Rectal smooth muscle tissue (tissue), 1 donor: Measurements from ENCODE around the gene SPRR1A.

Experiments used
- H3K27ac ChIP-seq: one replicate; pipeline ENCODE4 v1.7.0; 2013; ENCODE audit warnings: low read depth, low read length, inconsistent platforms
- H3K27me3 ChIP-seq: one replicate; pipeline ENCODE4 v1.7.0; 2013; ENCODE audit warnings: low read length; ENCODE audit not compliant: control insufficient read depth, insufficient read depth
- H3K36me3 ChIP-seq: one replicate; pipeline ENCODE4 v1.7.0; 2013; ENCODE audit warnings: low read length; ENCODE audit not compliant: control insufficient read depth, insufficient read depth
- H3K4me1 ChIP-seq: one replicate; pipeline ENCODE4 v1.7.0; 2013; ENCODE audit warnings: low read length; ENCODE audit not compliant: control insufficient read depth, insufficient read depth
- H3K4me3 ChIP-seq: one replicate; pipeline ENCODE4 v1.7.0; 2013; ENCODE audit warnings: low read length
- H3K9ac ChIP-seq: one replicate; pipeline ENCODE4 v1.7.0; 2013; ENCODE audit warnings: low read length

SPRR1A gene

DNA sequence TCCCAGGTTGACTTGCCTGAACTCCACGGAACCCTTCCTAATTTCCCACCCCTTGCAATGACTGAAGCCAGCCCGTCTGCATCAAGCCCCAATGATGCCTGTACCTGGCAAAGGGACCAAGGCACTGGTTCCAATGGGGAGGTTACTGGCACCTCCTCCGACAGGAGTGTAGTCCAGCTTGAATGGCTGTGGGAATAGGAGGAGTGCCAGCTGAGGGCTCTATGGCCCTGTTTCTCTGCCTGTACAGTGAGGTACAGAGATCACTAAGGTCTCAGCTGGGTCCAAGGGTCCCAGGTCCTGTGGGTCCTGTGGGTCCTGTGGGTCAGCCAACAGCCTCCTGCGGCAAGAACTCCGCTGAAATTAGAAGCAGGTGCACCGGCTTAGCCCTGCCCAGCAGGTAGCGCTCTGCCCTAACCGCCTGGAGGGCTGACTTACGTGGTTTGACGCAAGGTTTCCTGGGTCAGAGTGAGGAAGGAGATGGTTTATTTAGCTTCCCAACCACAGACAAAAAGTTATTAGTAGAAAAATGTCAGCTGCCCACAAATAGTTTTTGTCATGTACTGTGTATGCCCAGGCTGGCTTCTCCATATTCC, 23.3 kb upstream of the SPRR1A start:
- Histone ChIP-seq H3K9ac (no peak overlapping the region), H3K27me3 (no peaks in the 10 kb centered on the region), H3K4me3 (no peak overlapping the region), H3K27ac (no peak overlapping the region), H3K36me3 (no peaks in the 10 kb centered on the region), H3K4me1 (no peaks in the 10 kb centered on the region)

DNA sequence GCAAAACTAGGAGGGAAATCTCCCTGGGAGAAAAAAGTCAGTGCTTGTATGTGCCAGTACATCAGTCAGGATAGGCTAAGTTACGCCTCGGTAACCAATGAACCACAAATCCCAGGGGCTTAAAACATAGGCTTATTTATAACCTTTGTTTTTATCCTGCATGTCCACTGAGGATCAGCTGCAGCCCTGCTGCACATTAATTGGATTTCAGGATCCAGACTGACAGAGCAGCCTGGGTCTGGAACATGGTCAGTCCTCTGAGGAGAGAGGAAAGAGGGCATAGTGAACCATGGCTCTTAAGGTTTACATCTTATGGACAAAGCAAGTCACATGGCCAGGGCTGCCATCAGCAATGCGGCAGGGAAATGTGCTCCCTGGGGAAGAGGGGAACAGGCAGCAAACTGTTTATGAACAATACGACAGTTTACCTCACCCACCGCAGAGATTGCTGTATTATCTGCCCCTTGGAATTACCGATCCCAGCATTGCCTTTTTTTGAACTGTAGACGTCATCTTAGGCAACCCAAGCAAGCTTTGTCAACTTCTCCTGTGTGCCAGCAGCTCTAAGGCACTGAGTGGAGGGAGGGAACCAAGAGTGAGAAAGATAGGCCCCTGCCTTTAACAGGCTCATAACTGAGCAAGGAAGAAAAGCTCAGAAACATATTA, 22.5 kb upstream of the SPRR1A start:
- no peak overlapping the region for H3K4me3 ChIP-seq
- no peak overlapping the region for H3K27ac ChIP-seq
- H3K9ac ChIP-seq, result no peak overlapping the region
- H3K4me1 ChIP-seq, result no peaks in the 10 kb centered on the region
- no peaks in the 10 kb centered on the region for H3K27me3 ChIP-seq
- H3K36me3 ChIP-seq, result no peaks in the 10 kb centered on the region

DNA sequence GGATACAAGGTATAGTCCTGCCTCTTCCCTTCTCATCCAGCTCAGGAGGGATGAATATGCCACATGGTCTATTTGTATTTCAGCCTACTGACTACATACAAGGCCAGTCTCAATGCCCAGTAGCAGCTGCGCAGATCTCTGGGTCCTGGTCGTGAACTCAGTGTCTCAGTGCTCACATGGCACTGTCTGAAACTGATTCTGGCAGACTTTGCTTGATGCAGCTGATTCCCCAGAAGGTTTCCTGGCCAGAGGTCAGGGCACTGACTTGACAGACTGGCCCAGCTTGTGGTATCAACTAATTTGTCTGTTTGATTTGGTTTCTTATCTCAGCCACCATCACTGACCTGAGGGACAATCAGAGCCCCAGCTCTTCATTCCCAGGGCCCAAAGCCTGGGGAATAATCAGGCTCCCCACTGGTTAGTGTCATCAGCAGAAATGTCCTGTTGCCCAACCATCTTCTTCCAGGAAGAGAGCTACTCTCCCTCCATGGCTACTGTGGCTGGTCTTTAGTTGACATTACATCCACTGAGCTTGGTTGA, 20.9 kb upstream of the SPRR1A start:
- H3K4me1 ChIP-seq, result no peaks in the 10 kb centered on the region
- no peak overlapping the region for H3K4me3 ChIP-seq
- no peak overlapping the region for H3K9ac ChIP-seq
- no peaks in the 10 kb centered on the region for H3K27me3 ChIP-seq
- H3K27ac ChIP-seq, result no peak overlapping the region
- H3K36me3 ChIP-seq, result no peaks in the 10 kb centered on the region

- H3K27me3 ChIP-seq, result no peaks in the 10 kb centered on the region
- H3K4me1 ChIP-seq, result no peaks in the 10 kb centered on the region
- no peaks in the 10 kb centered on the region for H3K36me3 ChIP-seq
- H3K27ac ChIP-seq, result no peak overlapping the region
- H3K4me3 ChIP-seq, result no peak overlapping the region
- H3K9ac ChIP-seq, result no peak overlapping the region
These were observed 19.3 kb upstream of the SPRR1A start for GRCh38 chr1:152964536-152964935.

- H3K36me3 ChIP-seq, result no peaks in the 10 kb centered on the region
- no peaks in the 10 kb centered on the region for H3K27me3 ChIP-seq
- no peaks in the 10 kb centered on the region for H3K4me1 ChIP-seq
- no peak overlapping the region for H3K27ac ChIP-seq
- H3K4me3 ChIP-seq, result no peak overlapping the region
- H3K9ac ChIP-seq, result no peak overlapping the region
These were observed 18.0 kb upstream of the SPRR1A start for GRCh38 chr1:152965853-152966252.

DNA sequence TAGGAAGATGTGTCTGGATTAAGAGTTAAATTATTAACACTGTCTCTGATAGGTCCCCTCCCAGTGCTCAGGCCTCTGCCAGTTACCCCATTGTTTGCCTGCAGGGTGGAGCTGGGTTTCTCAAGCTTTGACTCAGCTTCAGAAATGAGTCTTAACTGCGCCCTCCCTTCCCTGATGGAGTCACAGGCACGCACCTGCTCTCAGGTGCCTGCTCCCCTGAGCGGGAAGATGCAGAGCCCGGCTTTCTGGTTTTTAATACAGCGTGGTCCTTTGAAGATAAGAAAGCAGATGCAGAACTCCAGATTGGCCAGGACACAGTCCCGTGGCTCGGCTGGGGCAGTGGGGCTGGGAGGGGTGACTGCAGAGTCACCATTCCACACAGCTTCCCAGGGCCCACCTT, 16.7 kb upstream of the SPRR1A start:
- no peaks in the 10 kb centered on the region for H3K36me3 ChIP-seq
- no peak overlapping the region for H3K4me3 ChIP-seq
- H3K4me1 ChIP-seq, result no peaks in the 10 kb centered on the region
- no peaks in the 10 kb centered on the region for H3K27me3 ChIP-seq
- H3K9ac ChIP-seq, result no peak overlapping the region
- H3K27ac ChIP-seq, result no peak overlapping the region

GRCh38 chr1:152968248-152968647, 15.6 kb upstream of the SPRR1A start:
- Histone ChIP-seq H3K9ac (no peak overlapping the region), H3K27ac (no peak overlapping the region), H3K36me3 (no peaks in the 10 kb centered on the region), H3K4me1 (no peaks in the 10 kb centered on the region), H3K27me3 (no peaks in the 10 kb centered on the region), H3K4me3 (no peak overlapping the region)

- Histone ChIP-seq H3K36me3 (no peaks in the 10 kb centered on the region), H3K27me3 (no peaks in the 10 kb centered on the region), H3K4me1 (no peaks in the 10 kb centered on the region), H3K4me3 (no peak overlapping the region), H3K27ac (no peak overlapping the region), H3K9ac (no peak overlapping the region)
These were observed 14.8 kb upstream of the SPRR1A start for GRCh38 chr1:152969036-152969435.

DNA sequence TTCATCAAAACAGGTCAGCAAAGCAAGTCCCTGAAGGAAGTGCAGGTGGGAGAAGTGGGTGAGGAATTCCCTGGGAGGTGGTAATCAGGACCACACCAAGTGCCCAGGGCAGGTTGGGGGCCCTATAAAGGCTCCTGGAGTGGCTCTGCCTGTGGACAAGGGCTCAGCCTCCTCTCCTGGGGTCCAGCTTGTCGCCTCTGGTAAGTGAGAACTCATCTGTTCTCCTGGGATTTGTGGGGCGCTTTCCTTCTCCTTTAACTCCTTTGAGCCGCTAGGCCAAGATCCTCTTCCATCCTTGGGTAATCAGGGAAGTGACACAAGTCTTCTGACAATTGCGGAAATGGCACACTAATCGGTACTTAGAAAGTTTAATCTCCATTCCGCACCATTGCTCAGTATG, 13.4 kb upstream of the SPRR1A start, which contains the start of gene SPRR4:
Gene SPRR4, plus strand, starts transcription at position 154 of the 400 bp plus-strand sequence. CDS start 1,243 bp downstream, outside the sequence.
- no peak within 1 kb of the TSS for H3K27ac ChIP-seq
- no peaks in the 10 kb centered on the region for H3K27me3 ChIP-seq
- H3K4me3 ChIP-seq, result no peak within 1 kb of the TSS
- H3K4me1 ChIP-seq, result no peaks in the 10 kb centered on the region
- H3K36me3 ChIP-seq, result no peaks in the 10 kb centered on the region
- H3K9ac ChIP-seq, result no peak within 1 kb of the TSS

- Histone ChIP-seq H3K9ac (no peak overlapping the region), H3K4me1 (no peaks in the 10 kb centered on the region), H3K27ac (no peak overlapping the region), H3K27me3 (no peaks in the 10 kb centered on the region), H3K4me3 (no peak overlapping the region), H3K36me3 (no peaks in the 10 kb centered on the region)
These were observed 11.5 kb upstream of the SPRR1A start for GRCh38 chr1:152972196-152972886.

GRCh38 chr1:152976688-152977087, 7.2 kb upstream of the SPRR1A start:
- Histone ChIP-seq H3K4me1 (no peaks in the 10 kb centered on the region), H3K27ac (no peak overlapping the region), H3K27me3 (no peaks in the 10 kb centered on the region), H3K4me3 (no peak overlapping the region), H3K9ac (no peak overlapping the region), H3K36me3 (no peaks in the 10 kb centered on the region)

- Histone ChIP-seq H3K4me1 (no peaks in the 10 kb centered on the region), H3K27ac (no peak overlapping the region), H3K27me3 (no peaks in the 10 kb centered on the region)
These were observed 6.3 kb upstream of the SPRR1A start for GRCh38 chr1:152977614-152978013.

More at GRCh38 chr1:152977614-152978013, 6.3 kb upstream of the SPRR1A start:
- H3K4me3 ChIP-seq, result no peak overlapping the region
- H3K9ac ChIP-seq, result no peak overlapping the region
- no peaks in the 10 kb centered on the region for H3K36me3 ChIP-seq
